ENCODE measurements around the gene JARID2. TPM values are rescaled to one million over a fixed set of nuclear protein-coding genes. Genes with fewer than 3 reads are reported as not detected.

The JARID2 gene
- total RNA-seq, 1 donor from 2014 or later = 38.9 TPM

DNA sequence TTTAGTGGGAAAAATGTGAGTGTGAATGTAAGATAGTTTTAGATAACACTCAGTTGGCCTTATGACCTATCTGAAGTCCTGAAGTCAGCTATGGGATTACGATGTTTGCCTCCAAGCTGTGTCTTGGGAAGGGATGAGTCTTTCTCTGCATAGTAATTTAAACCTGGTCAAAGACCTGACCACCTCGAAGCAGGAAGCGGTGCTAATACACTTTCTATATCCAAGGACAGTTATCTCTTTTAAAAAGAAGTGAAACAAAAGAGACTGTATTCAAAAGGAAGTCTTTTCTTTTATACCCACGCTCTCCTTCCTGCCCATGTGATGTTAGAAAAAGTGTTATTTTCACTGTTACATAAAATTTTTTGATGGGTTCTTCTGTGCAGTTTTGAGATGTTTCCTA, 94.9 kb downstream of the JARID2 start:
- Histone ChIP-seq H3K79me2 (ENCODE audit: low read depth) (peaks cover 100% of the 10 kb centered on the region), H3F3A (ENCODE audit: low read depth) (peaks cover 8% of the 10 kb centered on the region), H3K4me3 (no peak overlapping the region), H3K9me3 (ENCODE audit: low read depth) (no peaks in the 10 kb centered on the region), H3K9ac (no peak overlapping the region), H3K36me3 (no peaks in the 10 kb centered on the region), H3K27ac (no peak overlapping the region), H3K4me2 (no peak overlapping the region), H4K20me1 (ENCODE audit: low read depth) (peaks cover 88% of the 10 kb centered on the region), H2AFZ (replicated peaks) (no peak overlapping the region), H3K27me3 (no peaks in the 10 kb centered on the region), H3K4me1 (peaks cover 60% of the 10 kb centered on the region)
- Mint-ChIP-seq H3K27ac (no peak overlapping the region), H3K4me1 (peaks cover 56% of the 10 kb centered on the region), H3K36me3 (peaks cover 6% of the 10 kb centered on the region), H3K9me3 (no peaks in the 10 kb centered on the region), H3K27me3 (ENCODE audit: insufficient read depth, low read depth) (no peaks in the 10 kb centered on the region), H3K4me3 (no peak overlapping the region)
- no peak for DNase-seq (ENCODE audit: low spot score)
- TF ChIP-seq, protein P1, sequence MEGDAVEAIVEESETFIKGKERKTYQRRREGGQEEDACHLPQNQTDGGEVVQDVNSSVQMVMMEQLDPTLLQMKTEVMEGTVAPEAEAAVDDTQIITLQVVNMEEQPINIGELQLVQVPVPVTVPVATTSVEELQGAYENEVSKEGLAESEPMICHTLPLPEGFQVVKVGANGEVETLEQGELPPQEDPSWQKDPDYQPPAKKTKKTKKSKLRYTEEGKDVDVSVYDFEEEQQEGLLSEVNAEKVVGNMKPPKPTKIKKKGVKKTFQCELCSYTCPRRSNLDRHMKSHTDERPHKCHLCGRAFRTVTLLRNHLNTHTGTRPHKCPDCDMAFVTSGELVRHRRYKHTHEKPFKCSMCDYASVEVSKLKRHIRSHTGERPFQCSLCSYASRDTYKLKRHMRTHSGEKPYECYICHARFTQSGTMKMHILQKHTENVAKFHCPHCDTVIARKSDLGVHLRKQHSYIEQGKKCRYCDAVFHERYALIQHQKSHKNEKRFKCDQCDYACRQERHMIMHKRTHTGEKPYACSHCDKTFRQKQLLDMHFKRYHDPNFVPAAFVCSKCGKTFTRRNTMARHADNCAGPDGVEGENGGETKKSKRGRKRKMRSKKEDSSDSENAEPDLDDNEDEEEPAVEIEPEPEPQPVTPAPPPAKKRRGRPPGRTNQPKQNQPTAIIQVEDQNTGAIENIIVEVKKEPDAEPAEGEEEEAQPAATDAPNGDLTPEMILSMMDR (IDR thresholded peaks at IDR 0.05) = no peak
- TF ChIP-seq EZH2phosphoT487 (IDR thresholded peaks at IDR 0.05) (no peak), EZH2 (IDR thresholded peaks at IDR 0.05) (no peak)

DNA sequence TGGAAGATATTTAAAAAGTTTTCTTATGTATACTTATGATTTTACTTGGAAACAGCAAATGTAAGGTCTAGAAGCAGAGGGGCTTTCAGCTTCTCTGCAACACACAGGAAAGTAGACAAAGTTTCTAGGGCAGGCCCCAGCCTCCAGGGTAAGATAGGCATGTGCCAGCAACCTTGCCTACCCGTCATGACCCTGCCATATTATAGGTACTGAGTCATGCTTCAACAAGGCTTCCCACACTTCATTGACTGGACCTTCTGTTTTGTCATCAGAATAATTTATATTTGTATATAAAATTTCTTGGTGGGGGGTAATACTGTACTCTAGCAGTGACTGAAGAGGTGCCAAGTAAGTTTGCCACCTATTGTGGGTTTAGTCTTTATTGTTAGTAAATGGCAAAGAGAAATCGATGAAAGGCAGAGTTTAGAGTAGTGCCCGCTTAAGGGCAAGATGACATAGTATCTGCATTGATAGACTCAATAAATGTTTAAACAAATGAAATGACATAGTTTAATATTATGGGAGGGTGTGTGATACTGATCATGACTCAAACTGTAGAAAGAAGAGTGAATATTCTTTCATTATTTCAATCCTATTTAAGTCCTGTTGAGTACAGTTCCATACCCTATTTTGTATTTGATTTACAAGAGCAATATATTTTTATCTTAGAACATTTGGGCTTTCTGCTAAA, 95.6 kb downstream of the JARID2 start:
- peaks cover 8% of the 10 kb centered on the region for H3F3A ChIP-seq (ENCODE audit: low read depth)

DNA sequence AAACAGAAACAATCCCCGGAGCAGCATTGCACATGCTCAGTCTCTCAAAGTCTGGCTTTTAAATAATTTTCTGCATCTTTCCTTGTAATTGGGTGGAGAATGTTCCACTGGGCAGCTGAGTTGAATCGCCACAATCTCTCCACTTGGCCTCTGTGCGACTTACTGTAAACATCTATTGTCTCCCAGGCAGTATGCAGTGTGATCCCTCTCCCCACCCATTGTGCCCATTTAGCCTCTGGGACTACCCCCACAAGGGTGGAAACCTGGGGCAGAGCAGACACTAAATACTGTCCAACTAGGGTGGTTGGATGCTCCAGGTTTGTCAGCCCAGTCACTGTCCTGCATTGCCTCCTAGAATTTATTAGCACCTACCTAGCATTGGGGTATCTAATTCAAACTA, 96.2 kb downstream of the JARID2 start:
- Histone ChIP-seq H3F3A (ENCODE audit: low read depth) (peaks cover 4% of the 10 kb centered on the region), H3K9me3 (ENCODE audit: low read depth) (no peaks in the 10 kb centered on the region), H3K9ac (no peak overlapping the region), H2AFZ (replicated peaks) (no peak overlapping the region), H3K4me3 (no peak overlapping the region), H4K20me1 (ENCODE audit: low read depth) (peaks cover 77% of the 10 kb centered on the region), H3K36me3 (no peaks in the 10 kb centered on the region), H3K79me2 (ENCODE audit: low read depth) (peaks cover 100% of the 10 kb centered on the region), H3K4me2 (peak overlapping the region; percentile 25), H3K4me1 (peaks cover 49% of the 10 kb centered on the region), H3K27me3 (no peaks in the 10 kb centered on the region), H3K27ac (no peak overlapping the region)
- peaks cover 51% of the 10 kb centered on the region for H3K4me1 Mint-ChIP-seq
- no peaks in the 10 kb centered on the region for H3K27me3 Mint-ChIP-seq (ENCODE audit: insufficient read depth, low read depth)
- peak; percentile 36 for DNase-seq (ENCODE audit: low spot score)
- H3K27ac Mint-ChIP-seq = no peak overlapping the region
- H3K36me3 Mint-ChIP-seq = peaks cover 6% of the 10 kb centered on the region
- TF ChIP-seq EZH2phosphoT487 (IDR thresholded peaks at IDR 0.05) = no peak
- no peak for TF ChIP-seq EZH2 (IDR thresholded peaks at IDR 0.05)
- TF ChIP-seq, protein P1 (IDR thresholded peaks at IDR 0.05) = no peak
- H3K9me3 Mint-ChIP-seq = no peaks in the 10 kb centered on the region
- H3K4me3 Mint-ChIP-seq = no peak overlapping the region

More for the DNA sequence above, 95.6 kb downstream of the JARID2 start:
- TF ChIP-seq EZH2 (IDR thresholded peaks at IDR 0.05) = no peak
- TF ChIP-seq, protein P1 (IDR thresholded peaks at IDR 0.05) = no peak
- TF ChIP-seq EZH2phosphoT487 (IDR thresholded peaks at IDR 0.05) = no peak
- Histone ChIP-seq H3K36me3 (no peaks in the 10 kb centered on the region), H3K4me2 (peak overlapping the region; percentile 25), H3K27ac (no peak overlapping the region), H3K9me3 (ENCODE audit: low read depth) (no peaks in the 10 kb centered on the region), H3K79me2 (ENCODE audit: low read depth) (peaks cover 100% of the 10 kb centered on the region), H3K9ac (no peak overlapping the region), H3K4me1 (peaks cover 56% of the 10 kb centered on the region), H3K4me3 (no peak overlapping the region), H2AFZ (replicated peaks) (no peak overlapping the region), H4K20me1 (ENCODE audit: low read depth) (peaks cover 82% of the 10 kb centered on the region), H3K27me3 (no peaks in the 10 kb centered on the region)
- DNase-seq (ENCODE audit: low spot score) = no peak
- Mint-ChIP-seq H3K27me3 (ENCODE audit: insufficient read depth, low read depth) (no peaks in the 10 kb centered on the region), H3K27ac (no peak overlapping the region), H3K4me3 (no peak overlapping the region), H3K9me3 (no peaks in the 10 kb centered on the region), H3K4me1 (peaks cover 56% of the 10 kb centered on the region), H3K36me3 (peaks cover 6% of the 10 kb centered on the region)
